K562 (cell line): ENCODE results near the gene ZP1. TPM values are rescaled to one million over a fixed set of nuclear protein-coding genes. Genes with fewer than 3 reads are reported as not detected.
A peak's percentile ranks its signal among the peaks of the same experiment; 100 is the strongest.

Experiments used
- ARID3A ChIP-seq: IDR thresholded peaks from 2 replicates; pipeline ENCODE4 v1.6.1; 2012; ENCODE audit warnings: low read depth, low read length, improper control_type of control experiment, borderline replicate concordance
- ATF3 ChIP-seq, 2 experiments: fragments of 450-650 bp in 1 of 2; sonication (generic) in 1 of 2; formaldehyde crosslinking in 1 of 2; IDR thresholded peaks in 1 of 2; conservative IDR thresholded peaks in 1 of 2; 2 replicates each; pipeline versions ENCODE4 v1.6.1 to v1.8.1; 2016 to 2023; ENCODE audit warnings: mild to moderate bottlenecking in 2 of 2, moderate library complexity in 2 of 2, inconsistent platforms in 1 of 2, missing genetic modification reagents in 1 of 2
- CXXC5 ChIP-seq: fragments of 250-450 bp; sonication (Bioruptor Pico); IDR thresholded peaks from 2 replicates; pipeline ENCODE4 v1.8.0; 2022; ENCODE audit warnings: inconsistent platforms, mild to moderate bottlenecking, moderate library complexity
- LARP7 ChIP-seq: fragments of 450-650 bp; IDR thresholded peaks from 2 replicates; pipeline ENCODE4 v1.6.1; 2016
- MBD1 ChIP-seq: fragments of 250-450 bp; sonication (Bioruptor Pico); IDR thresholded peaks from 2 replicates; pipeline ENCODE4 v1.8.0; 2022; ENCODE audit warnings: inconsistent platforms
- NCOR1 ChIP-seq: fragments of 450-650 bp; IDR thresholded peaks from 2 replicates; pipeline ENCODE4 v1.6.1; 2016; ENCODE audit warnings: mild to moderate bottlenecking, moderate library complexity
- PTRF ChIP-seq: fragments of 450-650 bp; IDR thresholded peaks from 2 replicates; pipeline ENCODE4 v1.6.1; 2016; ENCODE audit warnings: mild to moderate bottlenecking, missing genetic modification characterization, missing compliant biosample characterization
- RCOR1 ChIP-seq, 2 experiments: IDR thresholded peaks; 2 replicates each; pipeline ENCODE4 v1.6.1; 2012; ENCODE audit warnings: low read depth in 2 of 2, low read length in 2 of 2, borderline replicate concordance in 1 of 2, improper control_type of control experiment in 1 of 2
- TBP ChIP-seq: optimal IDR thresholded peaks from 2 replicates; pipeline ENCODE3; 2011; ENCODE audit warnings: low read depth, low read length, improper control_type of control experiment
- TEAD4 ChIP-seq, 2 experiments: sonication (generic) in 1 of 2; formaldehyde crosslinking in 1 of 2; IDR thresholded peaks; 2 replicates each; pipeline versions ENCODE4 v1.6.1 to v1.8.0; 2012 to 2022; ENCODE audit warnings: borderline replicate concordance in 1 of 2, inconsistent platforms in 1 of 2, low read length in 1 of 2, mild to moderate bottlenecking in 1 of 2, missing genetic modification reagents in 1 of 2
- TFAP4 ChIP-seq: sonication (generic); formaldehyde crosslinking; IDR thresholded peaks from 2 replicates; pipeline ENCODE4 v1.8.0; 2022; ENCODE audit warnings: missing genetic modification reagents, mild to moderate bottlenecking, moderate library complexity, borderline replicate concordance
- ZBTB34 ChIP-seq: fragments of 250-450 bp; sonication (Bioruptor Pico); IDR thresholded peaks from 2 replicates; pipeline ENCODE4 v1.8.0; 2021; ENCODE audit warnings: mild to moderate bottlenecking, moderate library complexity
- ZNF444 ChIP-seq: fragments of 250-450 bp; sonication (Bioruptor Pico); IDR thresholded peaks from 2 replicates; pipeline ENCODE4 v1.4.0; 2020; ENCODE audit warnings: mild to moderate bottlenecking, moderate library complexity
- ZNF644 ChIP-seq: fragments of 200-800 bp; sonication (Bioruptor generic); IDR thresholded peaks from 2 replicates; pipeline ENCODE4 v1.6.1; 2016; ENCODE audit warnings: low read depth, missing genetic modification characterization, missing compliant biosample characterization
- polyA plus RNA-seq, 8 experiments: library from polyadenylated mRNA; depleted of rRNA in 4 of 8; stranded (reverse) in 5 of 8; unstranded in 3 of 8; fragments of >200 nt; fragmentation: Nextera tagmentation in 2 of 8; fragmentation: Illumina TruSeq in 1 of 8; extraction: Ambion mirVana in 2 of 8; extraction: Trizol in 1 of 8; gene quantifications; 2 replicates each; pipeline versions ENCODE4 v1.2.1 to v1.2.3, GENCODE V29; 2011 to 2014; ENCODE audit warnings: inconsistent platforms in 1 of 8, missing spikeins in 1 of 8
- total RNA-seq, 7 experiments: library from RNA; depleted of rRNA in 6 of 7; stranded (reverse); fragments of >200 nt in 6 of 7; fragmentation: Illumina TruSeq in 2 of 7; extraction: Trizol in 2 of 7; gene quantifications; 2 replicates each; pipeline versions ENCODE4 v1.2.1 to v1.2.3, GENCODE V29; 2011 to 2021; ENCODE audit warnings: low replicate concordance in 1 of 7

The ZP1 gene
- total and polyA plus RNA-seq, 9 of the 15 experiments (the other 6 are each of a cell fraction or from before 2014, with no cell fraction given), result 0.11 to 0.15 TPM; not detected in 7

GRCh38 chr11:60891103-60891741 is 23.9 kb downstream of the ZP1 start (continued):
- TF ChIP-seq ATF3 (IDR thresholded peaks at IDR 0.05) (no peak), ATF3 (CRISPR knock-in tag; conservative IDR thresholded peaks at IDR 0.05) (no peak), ARID3A (no peak), CXXC5 (CRISPR knock-in tag) (peak; percentile 93), RCOR1 (IDR thresholded peaks at IDR 0.05; ENCODE audit: borderline replicate concordance in 1 of 2, low read depth in 2 of 2, low read length in 2 of 2) (peak in 1 of 2 experiments; percentile 96; a peak in 3 of 4 replicates), LARP7 (no peak), TFAP4 (CRISPR knock-in tag) (peak; percentile 16; the same call in 1 of the 2 replicates), TBP (no peak), NCOR1 (peak; percentile 78), PTRF (tag) (no peak), TEAD4 (IDR thresholded peaks at IDR 0.05; ENCODE audit: low read length) (peak; percentile 86), TEAD4 (CRISPR knock-in tag; IDR thresholded peaks at IDR 0.05; ENCODE audit: borderline replicate concordance) (no peak), ZNF644 (tag) (no peak), ZNF444 (no peak), MBD1 (CRISPR knock-in tag) (no peak), ZBTB34 (CRISPR knock-in tag) (no peak)
